ENCODE data around the gene SH3GL2. TPM values are rescaled to one million over a fixed set of nuclear protein-coding genes. Genes with fewer than 3 reads are reported as not detected.
A peak's percentile ranks its signal among the peaks of the same experiment; 100 is the strongest.

SH3GL2 gene
- total RNA-seq, 1 donor from 2014 or later, result under 0.01 TPM

- H3K4me1 ChIP-seq (ENCODE audit: control insufficient read depth in 3 of 3, insufficient read depth in 3 of 3, low read length in 3 of 3), result peaks cover 0 to 7% (median 0%) of the 10 kb centered on the region in 3 donors
- no peaks in the 10 kb centered on the region for H3K36me3 ChIP-seq (ENCODE audit: control insufficient read depth in 3 of 3, insufficient read depth in 3 of 3, low read length in 3 of 3)
- no peak overlapping the region for H3K27ac ChIP-seq (ENCODE audit: low read depth, low read length)
- H3K9me3 ChIP-seq (ENCODE audit: control insufficient read depth in 3 of 3, low read length in 3 of 3), result no peaks in the 10 kb centered on the region
- no peak overlapping the region for H3K4me3 ChIP-seq (ENCODE audit: low read length in 3 of 3)
- peaks cover 16 to 30% (median 18%) of the 10 kb centered on the region in 3 donors for H3K27me3 ChIP-seq (ENCODE audit: control insufficient read depth in 3 of 3, insufficient read depth in 3 of 3, low read length in 3 of 3)
- H3K9ac ChIP-seq (ENCODE audit: low read depth in 1 of 3, low read length in 3 of 3), result no peak overlapping the region
These were observed 4.5 kb upstream of the SH3GL2 start for GRCh38 chr9:17574342-17574741.

GRCh38 chr9:17578577-17578910 lies 322 bp upstream of the SH3GL2 start:
- H3K9ac ChIP-seq (ENCODE audit: low read depth in 1 of 3, low read length in 3 of 3), result no peak overlapping the region
- peak overlapping the region in 2 of 3 donors; percentile 14 to 36 for H3K4me3 ChIP-seq (ENCODE audit: low read length in 3 of 3)
- H3K27me3 ChIP-seq (ENCODE audit: control insufficient read depth in 3 of 3, insufficient read depth in 3 of 3, low read length in 3 of 3), result peaks cover 20 to 45% (median 25%) of the 10 kb centered on the region in 3 donors

GRCh38 chr9:17580119-17580518 lies 1.3 kb downstream of the SH3GL2 start:
- no peak overlapping the region for H3K4me3 ChIP-seq (ENCODE audit: low read length in 3 of 3)
- H3K9ac ChIP-seq (ENCODE audit: low read depth in 1 of 3, low read length in 3 of 3), result no peak overlapping the region
- H3K9me3 ChIP-seq (ENCODE audit: control insufficient read depth in 3 of 3, low read length in 3 of 3), result no peaks in the 10 kb centered on the region
- peaks cover 0 to 7% (median 0%) of the 10 kb centered on the region in 3 donors for H3K4me1 ChIP-seq (ENCODE audit: control insufficient read depth in 3 of 3, insufficient read depth in 3 of 3, low read length in 3 of 3)
- H3K27ac ChIP-seq (ENCODE audit: low read depth, low read length), result no peak overlapping the region
- no peaks in the 10 kb centered on the region for H3K36me3 ChIP-seq (ENCODE audit: control insufficient read depth in 3 of 3, insufficient read depth in 3 of 3, low read length in 3 of 3)
- peaks cover 20 to 39% (median 25%) of the 10 kb centered on the region in 3 donors for H3K27me3 ChIP-seq (ENCODE audit: control insufficient read depth in 3 of 3, insufficient read depth in 3 of 3, low read length in 3 of 3)

More at GRCh38 chr9:17578577-17578910, 322 bp upstream of the SH3GL2 start:
- no peaks in the 10 kb centered on the region for H3K36me3 ChIP-seq (ENCODE audit: control insufficient read depth in 3 of 3, insufficient read depth in 3 of 3, low read length in 3 of 3)
- peaks cover 0 to 7% (median 0%) of the 10 kb centered on the region in 3 donors for H3K4me1 ChIP-seq (ENCODE audit: control insufficient read depth in 3 of 3, insufficient read depth in 3 of 3, low read length in 3 of 3)
- H3K27ac ChIP-seq (ENCODE audit: low read depth, low read length), result no peak overlapping the region
- no peaks in the 10 kb centered on the region for H3K9me3 ChIP-seq (ENCODE audit: control insufficient read depth in 3 of 3, low read length in 3 of 3)

GRCh38 chr9:17587113-17587512 lies 8.2 kb downstream of the SH3GL2 start:
- H3K4me3 ChIP-seq (ENCODE audit: low read length in 3 of 3), result no peak overlapping the region
- H3K9me3 ChIP-seq (ENCODE audit: control insufficient read depth in 3 of 3, low read length in 3 of 3), result no peaks in the 10 kb centered on the region
- H3K4me1 ChIP-seq (ENCODE audit: control insufficient read depth in 3 of 3, insufficient read depth in 3 of 3, low read length in 3 of 3), result no peaks in the 10 kb centered on the region
- no peaks in the 10 kb centered on the region for H3K36me3 ChIP-seq (ENCODE audit: control insufficient read depth in 3 of 3, insufficient read depth in 3 of 3, low read length in 3 of 3)
- no peak overlapping the region for H3K9ac ChIP-seq (ENCODE audit: low read depth in 1 of 3, low read length in 3 of 3)
- H3K27me3 ChIP-seq (ENCODE audit: control insufficient read depth in 3 of 3, insufficient read depth in 3 of 3, low read length in 3 of 3), result peaks cover 0 to 3% (median 0%) of the 10 kb centered on the region in 3 donors
- no peak overlapping the region for H3K27ac ChIP-seq (ENCODE audit: low read depth, low read length)

- H3K27me3 ChIP-seq (ENCODE audit: control insufficient read depth in 3 of 3, insufficient read depth in 3 of 3, low read length in 3 of 3), result peaks cover 0 to 3% (median 0%) of the 10 kb centered on the region in 3 donors
- no peaks in the 10 kb centered on the region for H3K9me3 ChIP-seq (ENCODE audit: control insufficient read depth in 3 of 3, low read length in 3 of 3)
- no peaks in the 10 kb centered on the region for H3K36me3 ChIP-seq (ENCODE audit: control insufficient read depth in 3 of 3, insufficient read depth in 3 of 3, low read length in 3 of 3)
- H3K9ac ChIP-seq (ENCODE audit: low read depth in 1 of 3, low read length in 3 of 3), result no peak overlapping the region
- H3K4me3 ChIP-seq (ENCODE audit: low read length in 3 of 3), result no peak overlapping the region
- H3K27ac ChIP-seq (ENCODE audit: low read depth, low read length), result no peak overlapping the region
- no peaks in the 10 kb centered on the region for H3K4me1 ChIP-seq (ENCODE audit: control insufficient read depth in 3 of 3, insufficient read depth in 3 of 3, low read length in 3 of 3)
These were observed 9.5 kb downstream of the SH3GL2 start for GRCh38 chr9:17588395-17588794.

DNA sequence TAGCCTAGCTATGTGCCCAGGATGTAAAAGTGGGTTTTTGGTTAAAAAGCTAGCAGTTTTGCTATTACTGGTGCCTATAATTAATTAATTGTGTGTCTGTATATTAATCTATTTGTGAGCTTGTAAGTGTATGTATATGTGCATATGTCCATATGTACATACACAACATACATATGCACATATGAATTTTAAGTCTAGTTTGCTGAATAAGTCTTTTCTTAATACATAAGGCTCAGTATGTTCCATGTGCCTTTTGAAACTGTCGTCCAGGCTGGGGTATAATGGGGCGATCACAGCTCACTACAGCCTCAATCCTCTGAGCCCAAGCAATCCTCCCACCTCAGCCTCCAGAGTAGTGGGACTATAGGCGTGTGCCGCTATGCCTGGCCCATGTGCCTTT lies 10.1 kb downstream of the SH3GL2 start:
- H3K4me1 ChIP-seq (ENCODE audit: control insufficient read depth in 3 of 3, insufficient read depth in 3 of 3, low read length in 3 of 3), result no peaks in the 10 kb centered on the region
- H3K9me3 ChIP-seq (ENCODE audit: control insufficient read depth in 3 of 3, low read length in 3 of 3), result no peaks in the 10 kb centered on the region
- no peak overlapping the region for H3K9ac ChIP-seq (ENCODE audit: low read depth in 1 of 3, low read length in 3 of 3)
- H3K36me3 ChIP-seq (ENCODE audit: control insufficient read depth in 3 of 3, insufficient read depth in 3 of 3, low read length in 3 of 3), result no peaks in the 10 kb centered on the region
- no peak overlapping the region for H3K4me3 ChIP-seq (ENCODE audit: low read length in 3 of 3)
- H3K27ac ChIP-seq (ENCODE audit: low read depth, low read length), result no peak overlapping the region
- peaks cover 0 to 3% (median 0%) of the 10 kb centered on the region in 3 donors for H3K27me3 ChIP-seq (ENCODE audit: control insufficient read depth in 3 of 3, insufficient read depth in 3 of 3, low read length in 3 of 3)

- no peak overlapping the region for H3K4me3 ChIP-seq (ENCODE audit: low read length in 3 of 3)
These were observed 10.9 kb downstream of the SH3GL2 start for GRCh38 chr9:17589771-17590170.

DNA sequence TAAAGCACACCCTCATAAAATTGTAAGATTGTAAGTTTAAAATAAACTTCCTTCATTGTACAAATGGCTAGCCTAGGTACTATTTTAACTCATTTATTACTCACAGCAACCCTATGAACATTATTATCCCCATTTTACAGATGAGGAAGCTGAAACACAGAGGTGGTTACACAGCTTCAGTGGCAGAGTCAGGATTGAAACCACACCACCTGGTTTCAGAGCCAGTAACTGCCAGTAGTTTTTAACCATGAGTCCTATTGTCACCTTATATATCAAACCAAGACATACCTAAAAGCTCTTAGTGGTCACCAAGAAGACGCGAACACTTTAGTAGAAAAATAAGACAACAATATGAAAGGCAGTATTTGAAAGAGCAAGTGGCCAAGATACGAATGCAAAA lies 16.1 kb downstream of the SH3GL2 start:
- no peak overlapping the region for H3K27ac ChIP-seq (ENCODE audit: low read depth, low read length)
- H3K9me3 ChIP-seq (ENCODE audit: control insufficient read depth in 3 of 3, low read length in 3 of 3), result no peaks in the 10 kb centered on the region
- no peak overlapping the region for H3K9ac ChIP-seq (ENCODE audit: low read depth in 1 of 3, low read length in 3 of 3)
- H3K4me3 ChIP-seq (ENCODE audit: low read length in 3 of 3), result no peak overlapping the region
- H3K27me3 ChIP-seq (ENCODE audit: control insufficient read depth in 3 of 3, insufficient read depth in 3 of 3, low read length in 3 of 3), result no peaks in the 10 kb centered on the region
- H3K4me1 ChIP-seq (ENCODE audit: control insufficient read depth in 3 of 3, insufficient read depth in 3 of 3, low read length in 3 of 3), result no peaks in the 10 kb centered on the region
- no peaks in the 10 kb centered on the region for H3K36me3 ChIP-seq (ENCODE audit: control insufficient read depth in 3 of 3, insufficient read depth in 3 of 3, low read length in 3 of 3)

More at GRCh38 chr9:17589771-17590170, 10.9 kb downstream of the SH3GL2 start:
- H3K27me3 ChIP-seq (ENCODE audit: control insufficient read depth in 3 of 3, insufficient read depth in 3 of 3, low read length in 3 of 3), result peaks cover 0 to 3% (median 0%) of the 10 kb centered on the region in 3 donors
- no peaks in the 10 kb centered on the region for H3K36me3 ChIP-seq (ENCODE audit: control insufficient read depth in 3 of 3, insufficient read depth in 3 of 3, low read length in 3 of 3)
- H3K27ac ChIP-seq (ENCODE audit: low read depth, low read length), result no peak overlapping the region
- H3K9ac ChIP-seq (ENCODE audit: low read depth in 1 of 3, low read length in 3 of 3), result no peak overlapping the region
- H3K9me3 ChIP-seq (ENCODE audit: control insufficient read depth in 3 of 3, low read length in 3 of 3), result no peaks in the 10 kb centered on the region
- H3K4me1 ChIP-seq (ENCODE audit: control insufficient read depth in 3 of 3, insufficient read depth in 3 of 3, low read length in 3 of 3), result no peaks in the 10 kb centered on the region

DNA sequence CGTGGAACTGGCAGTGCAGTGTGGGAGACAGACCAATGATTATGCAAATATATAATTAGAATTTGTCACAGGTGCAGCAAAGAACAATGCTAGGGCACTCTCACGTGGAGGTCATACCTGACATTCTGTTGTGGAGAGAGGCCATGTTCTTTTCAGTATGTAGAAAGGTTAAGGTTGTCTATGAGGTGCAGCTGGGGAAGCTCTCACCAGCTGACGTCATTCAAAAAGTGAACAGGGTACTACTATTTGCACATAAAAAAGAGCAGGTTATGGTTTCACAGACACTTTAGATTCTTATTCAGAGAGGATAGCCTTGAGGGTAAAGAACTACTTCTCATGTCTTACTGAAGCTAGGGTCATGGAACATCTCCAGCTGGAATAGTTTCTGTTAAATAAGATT lies 19.1 kb downstream of the SH3GL2 start:
- no peaks in the 10 kb centered on the region for H3K27me3 ChIP-seq (ENCODE audit: control insufficient read depth in 3 of 3, insufficient read depth in 3 of 3, low read length in 3 of 3)
- no peak overlapping the region for H3K27ac ChIP-seq (ENCODE audit: low read depth, low read length)
- no peaks in the 10 kb centered on the region for H3K36me3 ChIP-seq (ENCODE audit: control insufficient read depth in 3 of 3, insufficient read depth in 3 of 3, low read length in 3 of 3)
- no peak overlapping the region for H3K4me3 ChIP-seq (ENCODE audit: low read length in 3 of 3)
- H3K9ac ChIP-seq (ENCODE audit: low read depth in 1 of 3, low read length in 3 of 3), result no peak overlapping the region
- no peaks in the 10 kb centered on the region for H3K9me3 ChIP-seq (ENCODE audit: control insufficient read depth in 3 of 3, low read length in 3 of 3)
- H3K4me1 ChIP-seq (ENCODE audit: control insufficient read depth in 3 of 3, insufficient read depth in 3 of 3, low read length in 3 of 3), result no peaks in the 10 kb centered on the region

DNA sequence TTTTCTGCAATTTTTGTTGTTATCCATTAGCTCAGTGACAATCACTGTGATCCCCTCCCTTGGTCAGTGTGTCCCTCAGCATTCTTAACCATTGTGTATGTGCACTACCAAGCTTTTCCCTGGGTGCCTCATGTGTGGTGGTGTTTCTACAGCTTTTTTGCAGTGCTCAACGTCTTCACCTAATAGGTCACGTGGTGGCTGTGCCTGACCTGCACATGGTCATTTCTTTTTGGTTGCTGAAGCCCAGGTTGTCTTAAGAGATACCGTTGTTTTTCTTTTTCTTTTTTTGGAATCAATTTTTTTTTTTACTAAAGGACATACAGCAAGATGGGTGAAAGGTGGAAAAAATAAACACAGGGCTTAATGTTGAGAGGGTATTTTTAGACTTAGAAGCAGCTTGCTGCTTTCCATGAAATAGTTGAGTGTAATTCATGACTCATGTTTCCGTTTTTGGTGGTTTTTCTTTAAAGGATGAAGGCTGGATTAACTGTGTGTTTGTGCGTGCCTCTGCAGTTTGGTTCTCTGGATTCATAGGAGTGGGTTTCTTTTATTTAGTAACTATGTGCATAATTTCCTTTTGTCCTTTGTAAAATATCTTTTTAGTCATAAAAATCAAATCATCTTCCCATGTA lies 22.2 kb downstream of the SH3GL2 start:
- no peaks in the 10 kb centered on the region for H3K9me3 ChIP-seq (ENCODE audit: control insufficient read depth in 3 of 3, low read length in 3 of 3)
- H3K27me3 ChIP-seq (ENCODE audit: control insufficient read depth in 3 of 3, insufficient read depth in 3 of 3, low read length in 3 of 3), result no peaks in the 10 kb centered on the region
- no peaks in the 10 kb centered on the region for H3K4me1 ChIP-seq (ENCODE audit: control insufficient read depth in 3 of 3, insufficient read depth in 3 of 3, low read length in 3 of 3)
- no peak overlapping the region for H3K4me3 ChIP-seq (ENCODE audit: low read length in 3 of 3)
- no peaks in the 10 kb centered on the region for H3K36me3 ChIP-seq (ENCODE audit: control insufficient read depth in 3 of 3, insufficient read depth in 3 of 3, low read length in 3 of 3)
- no peak overlapping the region for H3K27ac ChIP-seq (ENCODE audit: low read depth, low read length)
- no peak overlapping the region for H3K9ac ChIP-seq (ENCODE audit: low read depth in 1 of 3, low read length in 3 of 3)

Data from skeletal muscle tissue (tissue), 4 donors.